SK-N-SH (cell line): ENCODE data around the gene CBLB.

Experiments
- CTCF ChIP-seq: fragments of 200-600 bp; sonication (generic); IDR thresholded peaks from 2 replicates; pipeline ENCODE4 v1.6.1; 2017; ENCODE audit warnings: antibody characterized with exemption, mild to moderate bottlenecking, moderate library complexity
- SMC3 ChIP-seq: IDR thresholded peaks from 2 replicates; pipeline ENCODE4 v1.6.1; 2012; ENCODE audit warnings: low read depth, low read length, improper control_type of control experiment
- TAF1 ChIP-seq: IDR thresholded peaks from 2 replicates; pipeline ENCODE4 v1.6.1; 2012; ENCODE audit warnings: low read depth, mild to moderate bottlenecking, low read length, moderate library complexity, borderline replicate concordance

GRCh38 chr3:105719791-105720190, 149.0 kb downstream of the CBLB start:
- TF ChIP-seq CTCF, result no peak
- no peak for TF ChIP-seq TAF1
- no peak for TF ChIP-seq SMC3
